Measurements from ENCODE around the gene MBOAT1. TPM values are rescaled to one million over a fixed set of nuclear protein-coding genes. Genes with fewer than 3 reads are reported as not detected.

The MBOAT1 gene
- polyA plus RNA-seq, 12 donors = 3.2 to 10.1 (median 4.6) TPM; not detected in 1

DNA sequence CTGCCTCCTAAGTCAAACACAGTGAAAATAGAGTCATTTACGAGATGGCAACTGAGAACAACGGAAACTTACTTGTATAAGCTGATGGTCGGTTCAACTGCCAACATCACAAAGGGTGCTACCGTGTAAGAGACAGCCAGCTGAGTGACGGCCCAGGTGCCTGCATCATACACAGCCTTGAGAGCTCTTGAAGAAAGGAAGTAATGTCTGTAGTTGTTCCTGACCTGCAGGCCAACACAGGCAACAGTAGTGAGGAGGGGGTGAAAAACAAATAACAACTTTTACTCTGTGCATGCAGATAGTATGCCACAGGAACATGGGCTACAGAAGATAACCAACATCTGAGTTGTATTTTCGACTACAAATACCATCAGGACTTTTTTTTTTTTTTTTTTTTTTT, 102.7 kb downstream of the MBOAT1 start:
- no peak for DNase-seq

DNA sequence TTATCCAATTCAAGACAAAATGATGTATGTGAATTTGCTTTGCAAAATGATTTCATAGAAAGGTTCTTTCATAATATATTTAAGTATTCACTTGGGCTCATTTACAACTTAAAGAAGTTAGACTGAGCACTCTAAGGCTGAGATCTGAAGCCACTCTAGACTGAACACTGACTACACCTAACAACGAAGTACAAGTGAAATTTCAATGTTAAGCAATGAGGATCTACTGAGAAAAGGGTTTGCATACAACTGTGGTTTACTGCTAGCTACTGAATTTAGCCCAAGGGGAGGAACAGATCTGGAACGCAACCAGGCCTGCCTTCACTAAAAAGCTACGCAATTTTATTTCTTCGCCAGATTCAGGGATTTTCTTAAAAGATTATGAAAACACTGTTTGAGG, 106.4 kb downstream of the MBOAT1 start:
- DNase-seq = no peak

DNA sequence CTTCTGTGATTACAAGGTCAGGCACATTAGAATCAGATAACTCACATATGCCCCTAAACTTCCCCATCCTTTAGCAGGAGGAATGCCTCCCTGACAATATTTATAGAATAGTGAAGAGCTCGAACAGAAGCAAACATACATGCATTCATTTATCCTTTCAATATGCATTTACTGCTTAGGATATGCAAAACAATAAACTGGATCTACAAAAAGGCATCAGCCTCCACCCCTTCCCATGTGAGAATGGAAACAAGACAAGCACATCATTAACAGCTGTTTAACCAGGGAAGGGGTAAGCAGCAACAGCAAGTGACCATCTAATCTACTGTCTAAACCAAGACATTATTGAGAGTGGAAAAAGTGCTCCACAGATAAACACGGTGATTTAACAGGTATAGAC, 107.6 kb downstream of the MBOAT1 start:
- DNase-seq = no peak

DNA sequence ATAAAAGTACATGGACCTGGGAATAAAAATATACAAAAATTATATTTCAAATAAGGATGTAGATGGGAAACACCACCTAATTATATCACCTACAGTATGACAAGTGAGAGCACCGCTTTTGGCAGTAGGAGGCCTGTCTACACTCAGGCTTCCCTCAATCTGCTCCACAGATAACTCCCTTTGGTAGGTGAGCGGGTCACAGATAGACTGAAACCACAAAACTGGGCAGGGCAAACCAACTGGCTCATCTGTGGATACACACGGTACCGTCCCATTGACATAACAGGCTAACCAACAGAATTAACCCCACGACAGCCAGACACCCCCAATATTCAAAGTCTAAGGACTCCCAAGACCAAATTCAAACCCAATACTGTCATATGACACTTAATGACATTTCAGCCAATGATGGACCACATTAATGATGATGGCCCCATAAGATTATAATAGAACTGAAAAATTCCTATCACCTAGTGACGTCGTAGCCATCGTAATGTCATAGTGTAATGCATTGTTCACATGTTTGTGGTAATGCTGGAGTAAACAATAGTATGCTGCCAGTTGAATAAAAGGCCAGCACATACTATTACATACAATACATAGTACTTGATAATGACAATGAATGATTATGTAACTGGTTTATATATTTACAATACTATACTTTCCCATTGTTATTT, 109.7 kb downstream of the MBOAT1 start:
- DNase-seq = no peak

DNA sequence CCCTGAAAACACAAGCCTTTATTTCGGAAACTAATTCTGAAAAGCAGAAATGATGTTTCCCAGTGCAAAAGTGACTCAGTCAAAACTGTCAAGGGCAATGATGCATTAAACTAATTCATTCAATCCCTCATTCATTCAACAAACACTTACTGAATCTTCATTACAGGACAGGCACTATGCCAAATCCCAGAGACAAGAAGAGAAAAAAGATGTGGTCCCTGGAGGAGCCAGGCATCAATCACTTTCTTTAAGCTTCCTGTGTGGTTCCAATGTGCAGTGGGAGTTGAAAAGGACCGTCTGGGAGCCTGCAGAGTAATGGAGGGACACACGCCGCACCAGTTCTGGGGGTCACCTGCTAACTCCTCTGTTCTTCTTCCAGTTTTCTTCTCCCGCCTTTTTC, 113.1 kb downstream of the MBOAT1 start:
- DNase-seq = no peak

DNA sequence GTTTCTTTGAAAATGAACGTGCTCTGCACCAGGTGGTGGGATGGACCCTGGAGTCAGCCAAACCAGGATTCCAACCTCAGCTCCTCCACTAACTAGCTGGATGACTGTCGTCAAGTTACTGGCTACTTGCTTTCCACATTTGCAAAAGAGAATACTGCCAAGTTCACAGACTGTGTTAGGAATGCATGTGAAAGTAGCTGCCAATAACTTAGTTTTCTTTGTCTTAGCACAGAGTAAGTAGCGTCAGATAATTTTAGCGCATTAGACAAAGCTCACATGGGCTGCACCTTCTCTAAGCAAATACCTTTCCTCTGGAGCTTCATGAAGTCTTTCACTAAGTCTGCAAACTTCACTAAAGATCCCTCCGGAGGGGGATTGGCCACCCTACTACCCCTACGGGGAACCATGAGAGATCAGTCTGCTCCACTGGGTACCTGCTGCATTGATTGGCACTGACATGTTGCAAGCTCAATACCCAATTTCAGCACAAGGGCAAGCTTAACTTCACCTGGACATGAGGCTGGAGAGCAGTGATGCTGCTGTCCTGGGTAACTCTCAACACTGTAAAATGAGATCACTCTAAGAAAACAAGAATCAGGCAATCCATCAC, 113.9 kb downstream of the MBOAT1 start:
- DNase-seq = no peak

DNA sequence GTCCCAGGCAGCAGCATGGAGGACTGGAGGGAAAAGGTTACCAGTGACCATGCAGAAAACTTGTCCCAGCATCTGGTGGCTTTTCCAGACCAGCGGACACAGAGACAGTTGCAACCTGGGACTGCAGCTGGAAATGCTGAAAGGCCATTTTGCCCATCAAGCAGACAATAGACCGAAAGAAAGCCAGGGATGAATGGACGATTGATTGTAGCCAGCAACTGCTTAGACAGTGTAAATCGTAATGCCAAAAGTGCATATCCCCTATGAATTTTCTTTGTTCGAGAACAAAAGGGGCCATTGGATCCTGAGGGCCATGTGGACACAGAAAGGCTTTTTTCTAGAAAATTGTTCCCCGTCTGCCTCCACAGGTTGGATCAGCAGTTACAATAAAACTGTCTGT, 115.7 kb downstream of the MBOAT1 start:
- DNase-seq = no peak

DNA sequence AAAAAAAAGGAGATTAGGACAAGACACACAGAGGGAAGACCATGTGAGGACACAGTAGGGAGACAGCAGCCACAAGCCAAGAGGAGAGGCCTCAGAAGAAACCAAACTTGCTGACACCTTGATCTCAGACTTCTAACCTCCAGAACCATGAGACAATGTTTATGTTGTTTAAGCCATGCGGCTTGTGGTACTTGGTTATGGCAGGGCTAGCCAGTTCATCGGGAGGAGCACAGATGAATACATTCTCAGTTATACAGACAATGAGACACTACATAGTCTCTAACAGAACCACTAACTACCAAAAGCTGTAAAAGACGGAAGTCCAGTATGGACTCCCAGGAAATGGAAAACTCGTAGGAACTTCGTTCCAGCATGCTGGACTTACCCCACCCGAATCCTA, 116.8 kb downstream of the MBOAT1 start:
- DNase-seq = no peak

DNA sequence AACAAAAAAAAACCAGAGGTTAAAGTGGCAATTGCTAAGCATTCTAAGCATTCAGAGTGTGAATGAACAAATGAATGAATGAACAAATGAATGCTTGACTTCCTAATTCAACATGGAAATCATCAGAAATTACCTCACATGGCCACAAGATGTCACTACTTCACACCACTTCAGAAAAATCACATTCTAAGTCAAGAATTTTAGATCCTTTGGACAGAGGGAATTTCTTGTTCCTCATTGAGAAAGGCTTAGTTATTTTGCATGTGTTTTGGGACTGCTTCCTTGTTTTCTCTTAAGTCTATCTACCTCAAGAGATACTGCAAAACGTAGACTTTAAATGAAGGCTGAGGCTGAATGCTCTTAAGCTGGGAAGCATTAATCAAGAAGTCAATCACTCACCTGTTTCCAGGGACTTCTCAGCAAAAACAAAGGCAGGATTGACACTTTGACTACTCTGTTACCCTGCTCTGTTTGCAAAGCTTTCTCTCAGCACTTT, 120.2 kb downstream of the MBOAT1 start:
- DNase-seq = peak; percentile 50

DNA sequence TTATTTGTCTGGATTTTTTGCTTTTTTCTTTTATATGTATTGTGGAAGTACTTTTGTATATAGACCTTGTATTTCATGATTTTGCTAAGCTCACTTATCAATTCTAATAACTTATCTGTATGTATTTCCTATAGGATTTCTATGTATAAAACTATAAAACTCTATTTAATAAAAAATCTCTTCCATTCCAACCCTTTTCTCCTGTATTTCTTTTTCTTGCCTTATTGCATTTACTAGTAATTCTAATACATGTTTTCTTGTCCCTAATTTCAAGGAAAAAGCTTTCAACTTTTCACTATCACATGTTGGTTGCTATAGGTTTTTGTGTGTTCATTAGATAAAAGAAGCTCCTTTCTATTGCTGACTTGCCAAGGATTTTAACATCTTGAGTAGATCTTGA, 125.3 kb downstream of the MBOAT1 start:
- DNase-seq = no peak

DNA sequence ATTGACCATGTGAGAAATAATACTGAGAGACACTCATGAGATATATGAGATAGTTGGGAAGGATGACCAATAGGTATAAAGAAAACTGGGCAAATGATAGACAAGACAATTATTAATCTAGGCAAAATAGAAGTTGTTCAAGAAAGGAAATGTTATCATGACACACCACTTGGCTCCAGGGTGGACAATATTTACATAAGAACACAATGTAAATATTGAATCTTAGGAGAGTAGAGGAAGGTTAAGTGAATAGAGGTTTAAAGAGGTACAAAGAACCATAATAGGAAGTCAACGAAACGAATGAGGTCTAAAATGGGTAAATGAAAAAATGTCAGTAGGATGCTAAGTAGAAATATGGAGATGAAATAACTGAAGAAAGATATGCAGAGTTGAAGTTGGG, 126.5 kb downstream of the MBOAT1 start:
- DNase-seq = no peak

DNA sequence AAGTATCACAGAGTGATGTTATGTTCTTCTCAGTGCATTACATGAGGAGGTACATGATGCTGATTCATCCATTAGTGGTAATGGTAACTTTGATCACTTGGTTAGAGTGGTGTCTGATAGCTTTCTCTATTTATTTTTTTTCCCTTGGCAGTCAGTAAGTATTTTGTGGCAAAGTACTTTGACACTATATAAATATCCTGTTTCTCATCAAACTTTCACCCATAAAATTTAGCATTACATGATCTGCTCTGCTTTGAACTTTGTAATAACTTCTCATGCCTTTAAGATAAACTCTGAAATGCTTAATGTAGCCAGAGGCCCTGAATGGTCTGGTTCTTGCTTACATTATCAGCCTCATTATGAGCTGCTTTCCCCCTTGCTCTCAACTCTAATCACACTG, 127.9 kb downstream of the MBOAT1 start:
- DNase-seq = no peak

DNA sequence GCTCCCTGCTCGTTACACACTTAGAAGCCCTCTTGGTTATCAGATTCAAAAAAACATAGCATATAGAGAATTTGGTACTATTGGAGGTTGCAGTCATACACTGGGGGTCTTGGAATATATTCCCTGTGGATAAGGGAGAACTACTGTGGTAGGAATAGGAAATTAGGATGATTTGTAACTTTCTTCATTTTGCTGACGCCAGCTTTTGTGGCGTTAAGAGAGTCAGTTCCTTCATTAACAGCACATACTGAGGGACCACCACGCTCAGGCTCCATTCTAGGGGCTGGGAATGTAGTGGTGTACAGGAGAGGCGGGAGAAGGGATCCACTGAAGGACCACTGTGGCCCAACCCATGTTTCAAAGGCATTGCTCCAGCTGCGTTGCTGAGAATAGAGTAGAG, 140.3 kb downstream of the MBOAT1 start:
- no peak for DNase-seq

DNA sequence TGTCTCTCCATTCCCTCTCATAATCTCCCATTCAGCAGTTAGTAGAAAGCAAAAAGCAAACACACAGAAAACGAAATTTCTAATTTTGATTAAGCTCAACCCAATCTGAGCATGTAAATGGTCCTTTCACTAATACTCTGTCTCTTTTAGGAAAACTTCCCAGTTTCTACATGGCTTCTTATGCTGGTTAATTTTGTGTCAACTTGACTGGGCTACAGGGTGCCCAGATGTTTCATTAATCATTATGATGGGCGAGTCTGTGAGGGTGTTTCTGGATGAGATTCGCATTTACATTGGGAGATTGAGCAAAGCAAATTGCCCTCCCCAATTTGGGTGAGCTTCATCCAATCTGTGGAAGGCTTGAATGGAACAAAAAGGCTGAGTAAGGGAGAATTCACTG, 142.2 kb downstream of the MBOAT1 start:
- no peak for DNase-seq

DNA sequence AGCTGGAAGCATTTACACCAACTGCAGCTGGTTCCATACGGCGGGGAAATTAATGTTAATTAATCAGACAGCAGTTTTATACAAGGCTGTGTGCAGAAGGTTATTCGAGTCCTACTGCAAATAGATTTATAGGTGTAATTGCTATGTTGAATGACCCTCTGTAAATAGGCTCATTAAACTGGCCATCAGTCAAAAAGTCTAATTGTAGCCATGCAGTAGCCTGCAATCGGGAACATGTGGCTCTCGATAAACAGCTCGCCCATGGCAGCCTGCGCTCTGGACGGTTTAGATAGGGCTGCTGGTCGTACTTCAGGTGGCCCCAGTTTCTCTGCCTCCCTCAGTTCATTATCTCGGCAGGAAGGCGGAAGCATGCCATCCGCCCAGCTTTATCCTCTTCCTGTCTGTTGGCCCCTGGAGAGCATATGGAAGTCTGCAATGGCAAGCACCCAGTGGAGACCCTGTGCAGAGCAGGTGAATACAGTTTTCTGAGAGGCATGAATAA, 143.2 kb downstream of the MBOAT1 start:
- DNase-seq = no peak

DNA sequence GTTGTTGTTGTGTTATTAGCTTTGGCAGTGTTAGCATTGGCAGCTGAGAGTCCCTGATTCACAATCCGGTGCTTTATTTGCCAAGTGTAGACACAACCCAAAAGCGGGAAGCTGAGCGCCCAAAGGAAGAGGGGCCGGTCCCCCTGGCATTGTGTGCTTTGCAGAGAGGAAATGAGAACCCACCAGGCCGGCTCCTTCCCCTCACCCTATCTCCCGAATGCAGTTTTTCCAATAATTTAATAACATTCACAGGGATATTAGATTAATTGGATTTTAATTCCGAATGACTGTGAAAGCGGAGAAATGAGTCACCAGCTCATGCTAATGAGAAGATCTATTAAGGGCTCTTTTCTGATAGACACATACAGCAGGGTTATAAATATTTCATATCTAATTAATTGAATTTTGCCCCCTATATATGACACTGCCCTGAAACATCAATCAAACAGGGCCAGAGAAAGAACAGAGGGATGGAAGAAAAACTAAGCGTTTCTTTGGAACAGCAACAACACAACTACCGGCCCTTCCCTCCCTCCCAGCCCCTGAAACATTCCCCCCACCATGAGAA, 143.8 kb downstream of the MBOAT1 start:
- no peak for DNase-seq

DNA sequence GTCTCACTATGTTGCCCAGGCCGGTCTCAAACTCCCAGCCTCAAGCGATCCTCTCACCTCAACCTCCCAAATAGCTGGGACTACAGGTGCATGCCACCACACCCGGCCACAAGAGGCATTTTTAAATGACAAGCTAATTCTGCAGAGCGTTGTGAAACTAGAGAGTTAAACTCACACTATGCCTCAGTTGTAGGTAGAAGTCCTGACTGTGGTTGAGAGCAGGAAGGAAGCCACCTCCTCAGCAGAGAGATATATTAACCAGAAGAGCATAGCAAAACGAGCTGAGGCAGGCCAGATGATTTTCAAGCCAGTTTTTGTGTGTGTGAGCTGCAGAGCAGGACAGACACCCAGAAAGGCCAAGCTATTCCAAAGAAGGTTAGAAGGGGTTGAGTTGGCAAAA, 150.3 kb downstream of the MBOAT1 start:
- no peak for DNase-seq

DNA sequence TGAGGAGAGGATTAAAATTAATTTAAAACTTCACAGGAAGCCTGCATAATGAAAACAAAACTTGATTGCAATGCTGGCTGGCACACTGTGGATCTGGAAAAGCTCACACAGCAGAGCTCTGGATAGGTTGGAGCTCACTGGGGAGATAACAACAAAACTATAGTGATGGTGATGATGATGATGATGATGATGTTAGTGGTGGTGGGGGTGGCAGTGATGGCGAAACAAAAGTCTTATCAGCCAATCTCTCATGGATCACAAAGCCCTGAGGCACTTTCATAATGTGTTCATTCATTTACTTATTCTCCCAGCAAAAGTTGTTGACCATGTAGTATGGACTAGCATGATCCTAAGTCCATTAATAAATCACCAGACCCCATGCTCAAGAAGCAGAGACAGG, 152.0 kb downstream of the MBOAT1 start:
- no peak for DNase-seq

DNA sequence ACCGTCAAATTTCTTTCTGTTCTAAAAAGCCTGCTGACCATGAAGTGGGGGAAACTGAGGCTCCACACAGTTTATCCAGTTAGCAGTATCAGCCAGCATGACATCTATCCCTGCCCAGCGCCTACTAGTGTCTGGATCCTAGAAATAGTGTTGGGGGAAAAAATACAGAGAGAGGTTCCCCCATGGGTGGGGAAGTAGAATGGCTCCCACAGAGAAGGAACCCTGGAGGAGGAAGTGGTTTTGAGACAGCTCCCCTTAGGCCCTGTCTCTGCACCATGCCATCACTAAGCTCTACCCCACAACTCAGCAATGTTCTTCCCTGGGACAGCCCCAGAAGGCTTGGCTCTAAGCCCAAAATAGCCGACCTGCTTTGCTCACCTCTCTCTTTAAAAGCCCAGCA, 153.4 kb downstream of the MBOAT1 start:
- no peak for DNase-seq

DNA sequence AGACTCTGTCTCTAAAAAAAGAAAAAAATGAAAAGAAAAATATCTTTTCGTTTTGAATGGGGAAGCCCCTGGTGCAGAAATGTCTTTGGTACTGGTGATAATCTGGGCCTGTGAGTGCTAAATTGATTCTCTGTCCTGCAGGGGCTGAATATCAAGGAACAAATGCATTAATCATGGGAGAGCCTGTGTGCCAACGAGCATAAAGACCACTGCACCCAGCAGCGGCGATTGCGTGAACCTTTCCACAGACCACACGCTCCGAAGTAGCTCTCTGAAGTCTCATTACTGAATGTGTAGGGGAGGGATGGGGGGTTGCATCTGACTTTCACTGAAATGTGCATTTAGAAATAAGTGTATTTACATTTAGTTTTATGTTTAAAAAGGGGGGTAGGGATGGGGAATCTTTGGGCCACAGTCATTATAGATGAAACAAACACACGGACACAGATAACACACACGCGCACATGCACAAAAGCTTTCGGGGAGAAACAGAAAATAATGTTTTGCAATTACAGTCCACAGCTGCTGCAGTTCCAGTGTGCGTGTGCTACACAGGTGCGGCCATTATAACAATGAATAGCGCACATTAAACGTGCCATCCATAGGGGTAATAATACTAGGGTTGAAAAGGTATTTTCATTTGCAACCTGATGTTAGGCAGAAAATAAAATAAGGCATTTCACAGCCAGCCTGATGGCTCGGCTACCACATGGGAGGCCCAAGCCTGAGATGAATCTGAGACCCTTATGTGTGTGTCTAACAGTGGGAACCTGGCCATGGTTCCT, 154.0 kb downstream of the MBOAT1 start:
- no peak for DNase-seq

DNA sequence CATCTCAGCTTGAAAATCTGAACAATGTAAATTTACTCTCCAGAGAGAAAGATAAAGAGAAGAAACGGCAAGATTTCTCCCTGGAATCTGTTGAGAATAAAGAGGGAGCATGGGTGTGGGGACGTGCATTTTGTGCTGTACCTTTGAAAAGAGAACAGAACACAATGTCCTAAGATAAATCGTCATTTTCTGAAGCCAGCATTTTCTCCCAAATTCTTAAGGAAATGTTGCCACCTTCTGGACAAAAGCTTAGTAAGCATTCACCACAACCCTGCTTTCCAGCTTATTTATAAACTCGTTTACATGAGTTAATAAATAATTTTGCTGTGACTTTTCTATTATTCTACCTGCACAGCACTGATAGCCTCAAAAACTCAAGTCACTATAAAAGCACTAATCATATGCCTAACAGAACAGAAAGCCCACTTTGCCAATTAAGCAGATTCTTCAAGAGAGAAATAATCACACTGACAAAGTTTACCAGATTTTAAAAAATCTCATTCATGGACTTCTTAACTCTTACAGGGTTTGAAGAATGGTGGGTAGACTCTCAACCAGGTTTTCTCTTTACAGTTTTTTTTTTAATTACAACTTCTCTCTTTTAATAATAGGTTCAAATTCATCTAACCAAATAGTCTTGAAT, 155.8 kb downstream of the MBOAT1 start:
- peak; percentile 43 for DNase-seq

DNA sequence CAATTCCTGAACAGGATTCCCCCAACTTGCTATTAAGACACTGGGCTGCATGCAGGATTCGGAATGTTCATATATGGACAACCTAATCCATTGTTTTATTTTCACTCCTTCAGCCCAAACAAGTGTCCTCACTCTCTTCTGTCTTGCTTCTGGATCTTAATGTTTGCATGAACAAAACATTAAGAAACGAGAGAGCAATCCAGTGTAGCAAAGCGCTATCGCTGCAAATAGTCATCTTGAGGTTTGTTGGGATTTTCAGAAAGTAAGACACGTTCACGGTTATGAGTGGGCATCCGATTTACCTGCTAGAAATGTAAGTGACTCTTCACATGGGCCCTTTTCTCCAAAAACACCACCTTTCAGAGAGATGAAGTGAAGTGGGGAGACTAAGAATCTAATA, 156.4 kb downstream of the MBOAT1 start:
- DNase-seq = no peak
